DMS153 treated with DMSO at 0.1 percent for 48 hours (cell line): ENCODE measurements around the gene APBA2.

Source experiments
- DNase-seq: peaks from one replicate; lab custom pipeline; 2025; ENCODE audit not compliant: unreplicated experiment; lab: John Stamatoyannopoulos, UW

Gene APBA2

DNA sequence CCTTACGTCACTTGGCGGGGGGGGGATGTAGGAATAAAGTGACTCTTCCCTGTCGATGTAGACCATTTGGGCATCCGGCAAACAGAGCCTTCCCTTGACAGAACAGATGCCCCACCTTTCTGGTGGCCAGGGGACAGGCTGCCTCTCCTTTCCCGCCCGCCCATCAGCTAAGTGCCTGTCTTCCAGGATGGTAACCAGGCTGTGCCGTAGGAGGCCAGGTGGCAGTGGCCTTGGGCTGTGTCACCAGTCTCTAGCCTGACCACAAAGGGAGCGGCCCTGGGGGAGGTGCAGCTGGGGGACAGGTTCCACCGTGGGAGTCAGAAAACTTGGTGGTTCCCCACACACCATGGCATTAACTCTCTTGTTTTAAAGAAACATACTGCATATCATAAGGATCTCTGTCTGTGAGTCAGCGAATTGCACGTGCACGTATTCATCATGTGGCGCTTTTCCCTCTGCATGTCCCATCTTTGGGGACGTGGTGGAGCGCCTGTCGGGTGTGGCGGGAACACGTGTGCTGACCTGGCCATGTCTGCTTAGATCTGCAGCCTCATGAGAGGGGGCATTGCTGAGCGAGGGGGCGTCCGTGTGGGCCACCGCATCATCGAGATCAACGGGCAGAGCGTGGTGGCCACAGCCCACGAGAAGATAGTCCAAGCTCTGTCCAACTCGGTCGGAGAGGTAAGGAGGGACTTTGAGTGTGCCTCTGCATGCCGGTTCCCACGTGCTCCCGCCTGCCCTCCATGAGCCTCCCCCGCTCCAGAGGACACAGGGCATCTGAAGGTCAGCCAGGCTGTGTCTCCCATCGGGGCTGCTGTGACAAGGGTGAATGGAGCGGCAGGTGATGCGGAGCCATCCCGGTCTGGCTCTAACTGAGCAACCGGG, 227.8 kb downstream of the APBA2 start:
- DNase-seq = no peak

DNA sequence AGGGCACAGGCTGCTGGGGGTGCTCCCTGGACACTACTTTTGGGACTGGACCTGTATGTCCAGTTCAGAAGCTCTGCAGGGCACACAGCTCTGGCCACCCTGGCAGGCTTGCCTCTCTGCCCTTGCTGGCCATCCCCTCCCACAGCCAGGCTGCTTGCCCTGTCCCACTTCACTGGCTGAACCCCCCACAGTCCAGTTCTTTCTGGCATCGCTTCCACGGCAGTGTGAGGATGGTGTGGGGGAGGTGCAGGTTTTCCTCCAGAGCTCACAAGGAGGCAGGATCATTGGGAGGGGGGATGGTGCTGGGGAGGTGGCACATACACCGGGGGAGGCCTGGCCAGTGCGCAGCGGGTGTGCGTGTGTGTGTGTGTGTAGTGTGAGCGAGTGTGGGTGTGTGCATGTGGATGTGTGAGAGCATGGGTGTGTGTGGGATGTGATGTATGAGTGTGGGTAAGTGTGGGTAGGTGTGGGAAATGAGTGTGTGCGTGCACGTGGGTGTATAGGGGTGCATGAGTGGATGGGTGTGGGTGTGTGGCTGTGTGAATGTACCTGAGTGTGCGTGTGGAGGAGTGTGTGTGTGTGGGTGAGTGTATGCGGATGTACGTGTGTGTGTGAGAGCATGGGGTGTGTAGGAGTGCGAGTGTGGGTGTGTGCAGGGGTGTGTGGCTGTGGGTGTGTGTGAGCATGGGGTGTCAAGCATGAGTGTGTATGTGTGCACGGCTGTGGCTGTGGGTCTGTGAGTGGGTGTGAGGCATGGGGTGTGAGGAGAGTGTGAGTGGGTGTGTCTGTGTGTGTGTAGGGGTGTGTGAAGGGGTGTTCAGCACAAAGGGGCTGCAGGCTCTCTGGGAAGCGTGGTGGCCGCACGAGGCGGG, 228.7 kb downstream of the APBA2 start:
- DNase-seq = no peak

DNA sequence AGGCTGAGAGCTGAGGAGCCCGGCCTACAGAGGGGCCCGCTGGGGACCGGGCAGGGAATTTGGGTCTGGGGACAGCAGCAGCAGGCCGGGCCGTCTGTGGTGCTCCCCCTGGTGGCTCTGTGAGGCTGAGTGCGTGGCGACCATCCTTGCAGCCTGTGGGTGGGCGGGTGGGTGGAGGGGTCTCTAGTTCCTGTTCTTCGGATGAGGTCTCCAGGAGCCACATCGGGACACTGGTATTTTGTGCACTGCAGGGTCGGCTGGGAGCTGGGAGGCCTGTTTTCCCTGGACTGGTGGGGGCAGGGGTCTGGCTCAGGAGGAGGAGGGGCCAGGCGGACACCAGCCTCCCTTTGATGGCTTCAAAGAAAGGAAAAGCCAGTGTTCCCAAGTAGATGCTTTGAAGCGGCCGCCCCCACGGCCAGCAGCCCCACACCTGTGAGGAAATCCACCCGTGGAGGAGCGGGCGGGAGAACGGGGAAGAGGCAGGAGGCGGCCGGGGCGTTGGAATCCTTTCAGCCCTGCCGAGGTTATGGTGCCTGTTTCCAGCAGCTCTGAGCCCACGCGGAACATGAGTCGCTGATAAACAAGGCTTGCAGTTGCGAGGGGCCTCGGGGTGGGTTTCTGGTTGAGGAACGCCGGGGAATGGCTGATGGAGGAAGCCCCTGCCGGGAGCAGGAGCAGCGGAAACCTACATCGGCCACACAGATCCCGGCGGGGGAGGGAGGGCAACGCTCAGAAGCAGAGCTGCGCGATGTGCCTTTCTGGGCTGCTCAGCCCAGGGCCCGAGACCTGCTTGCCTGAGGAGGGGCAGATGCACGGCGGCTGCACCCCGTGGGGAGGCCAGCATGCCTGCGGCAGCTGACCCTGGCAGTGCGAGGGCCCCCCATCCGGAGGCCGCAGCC, 229.6 kb downstream of the APBA2 start:
- DNase-seq = no peak

DNA sequence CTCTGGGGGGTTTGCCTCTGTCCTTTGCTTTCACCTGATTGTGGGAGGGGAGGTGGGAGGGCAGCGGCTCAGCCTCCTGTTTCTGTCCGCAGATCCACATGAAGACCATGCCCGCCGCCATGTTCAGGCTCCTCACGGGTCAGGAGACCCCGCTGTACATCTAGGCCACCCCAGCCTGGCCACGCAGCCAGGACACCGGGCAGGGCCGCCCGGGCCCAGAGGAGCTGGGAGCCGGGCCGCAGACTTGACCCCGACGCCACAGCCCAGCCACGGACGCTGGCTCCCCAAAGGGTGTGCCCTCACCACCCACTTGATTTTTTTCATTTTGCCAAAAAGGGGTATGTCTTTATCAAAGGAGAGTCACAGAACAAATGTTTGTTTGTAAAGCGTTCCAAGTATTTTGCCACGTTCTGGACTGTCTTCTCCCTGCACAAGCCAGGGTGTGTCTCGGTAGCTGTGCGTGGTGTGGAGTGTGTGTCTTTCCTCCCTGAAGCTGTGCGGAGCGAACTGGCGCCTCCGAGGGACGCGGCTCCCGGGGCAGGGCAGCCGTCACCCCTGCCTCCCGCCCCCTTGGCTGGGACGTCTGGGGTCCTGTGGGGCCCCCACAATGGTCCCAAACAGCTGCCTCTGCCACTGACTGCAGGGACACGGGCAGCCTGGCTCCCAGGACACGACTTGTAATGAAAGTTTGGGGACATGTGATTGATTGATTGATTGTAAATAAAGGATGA, 231.4 kb downstream of the APBA2 start:
- no peak for DNase-seq

DNA sequence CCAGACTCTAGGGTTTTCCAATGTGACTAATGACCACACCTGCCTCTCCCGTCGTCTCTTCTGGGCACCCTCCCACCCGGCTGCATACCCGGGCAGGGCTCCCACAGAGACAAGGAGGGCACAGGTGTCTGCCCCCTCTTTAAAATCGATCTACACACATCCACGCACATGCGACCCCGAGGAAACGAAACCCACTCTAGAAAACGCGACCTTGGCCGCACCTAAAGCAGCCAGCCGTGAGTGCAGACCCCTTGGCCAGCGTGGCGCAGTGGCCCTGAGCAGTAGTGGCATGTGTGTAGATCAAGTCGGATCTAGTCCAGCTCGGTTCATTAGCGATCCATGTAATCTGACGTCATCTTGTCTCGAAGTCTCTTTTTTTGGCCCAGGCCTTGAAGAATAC, 232.0 kb downstream of the APBA2 start:
- no peak for DNase-seq

DNA sequence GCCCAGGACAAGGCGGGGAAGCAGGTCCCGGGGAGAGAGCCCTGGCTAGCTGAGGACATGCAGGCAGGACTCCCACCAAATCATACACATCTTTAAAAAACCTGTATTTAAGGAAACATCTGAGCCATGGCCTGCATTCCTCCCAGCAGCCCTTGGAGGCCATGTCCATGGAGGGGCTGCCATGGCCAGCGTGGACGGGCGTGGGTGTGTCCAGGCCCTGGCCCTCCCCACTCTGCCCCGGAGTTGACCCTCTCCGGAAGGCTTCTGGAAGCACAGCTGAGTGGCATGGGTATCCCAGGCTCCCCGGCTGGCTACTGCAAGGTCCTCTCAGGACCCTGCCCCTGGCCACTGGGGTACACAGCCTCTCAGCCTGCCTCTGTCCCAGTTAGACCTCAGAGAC, 234.1 kb downstream of the APBA2 start:
- DNase-seq = no peak

DNA sequence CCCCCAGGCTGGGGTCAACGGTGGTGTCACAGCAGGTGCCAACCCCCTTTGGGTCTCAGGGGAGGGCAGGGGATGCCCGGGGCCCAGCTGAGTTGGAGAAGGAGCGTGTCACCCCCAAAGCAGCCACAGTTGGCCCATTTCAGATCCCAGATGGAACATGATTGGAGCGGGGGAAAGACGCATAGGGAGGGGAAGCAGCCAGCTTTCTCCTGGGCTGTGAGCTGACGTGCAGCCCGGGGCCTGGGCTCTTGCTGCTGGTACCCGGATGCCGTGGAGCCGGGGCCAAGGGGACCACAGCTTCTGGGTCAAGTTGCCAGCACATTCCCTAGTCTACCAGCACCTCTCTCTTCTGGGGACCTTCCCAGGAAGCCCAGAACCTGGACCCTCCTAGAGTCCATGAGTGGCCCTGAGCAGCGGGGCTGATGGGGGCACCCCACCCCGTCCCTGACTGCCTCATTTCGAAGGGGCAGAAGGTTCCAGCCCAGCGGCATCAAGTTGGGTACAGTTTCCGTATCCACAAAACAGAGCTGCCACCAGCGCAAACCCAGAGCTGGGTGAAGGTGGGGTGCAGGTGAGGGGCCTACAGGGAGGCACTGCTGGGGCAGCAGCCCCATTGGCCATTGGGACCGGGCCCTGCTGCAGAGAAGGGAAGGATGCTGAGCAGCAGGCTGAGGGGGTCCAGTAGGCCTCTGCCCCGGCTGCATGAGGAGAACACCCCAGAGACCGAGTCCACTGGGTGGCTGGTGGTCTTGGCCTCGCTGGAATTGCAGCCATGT, 235.0 kb downstream of the APBA2 start:
- DNase-seq = no peak

DNA sequence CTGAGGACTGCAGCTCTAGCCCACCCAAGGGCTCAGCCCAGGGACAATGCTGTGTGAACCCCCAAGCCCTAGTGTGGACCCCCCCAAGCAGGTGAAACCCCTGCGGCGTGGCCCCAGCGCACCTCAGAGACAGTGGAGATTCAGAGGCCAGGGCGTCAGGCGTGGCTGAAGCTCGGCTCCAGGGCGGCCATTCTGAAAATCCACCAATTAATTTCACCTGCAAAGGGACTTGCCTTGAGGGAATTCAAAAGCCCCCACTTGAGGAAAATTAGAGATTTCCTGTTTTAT, 235.5 kb downstream of the APBA2 start:
- no peak for DNase-seq

DNA sequence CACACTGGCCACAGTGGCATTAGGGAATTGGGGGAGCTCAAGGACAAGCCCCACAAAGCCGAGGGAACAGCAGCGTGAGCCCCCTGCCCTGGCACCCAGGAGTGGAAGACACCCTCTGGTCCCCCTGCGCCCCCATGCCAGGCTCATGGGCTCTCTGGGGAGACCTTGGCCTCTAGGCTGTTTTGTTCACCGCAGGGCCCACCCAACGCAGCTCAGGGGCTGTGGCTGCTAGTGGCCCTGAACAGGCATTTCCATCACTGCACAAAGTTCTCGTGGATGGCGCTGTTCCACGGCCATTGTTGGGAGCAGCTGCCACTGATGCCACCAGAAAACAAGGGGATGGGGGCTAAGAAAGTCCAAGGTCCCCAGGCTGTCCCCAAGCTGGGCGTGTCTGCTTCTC, 236.1 kb downstream of the APBA2 start:
- no peak for DNase-seq

DNA sequence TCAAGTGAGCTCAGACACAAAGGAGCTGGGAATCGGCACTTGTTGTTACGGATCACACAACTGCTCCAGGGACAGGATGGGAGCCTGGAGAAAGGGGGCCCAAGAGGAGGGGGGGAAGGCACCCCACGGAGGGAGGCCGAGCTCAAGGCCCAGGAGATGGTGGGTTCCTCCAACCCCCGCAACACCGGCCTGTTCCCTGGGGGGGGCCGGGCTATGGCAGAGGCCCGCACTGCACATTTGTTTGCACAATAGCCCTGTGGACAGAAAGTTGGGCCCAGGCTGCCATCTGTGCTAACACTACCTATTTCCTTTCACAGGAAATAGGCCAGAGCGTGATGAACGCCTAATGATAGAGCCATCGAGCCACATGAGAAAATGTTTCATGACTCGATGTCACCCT, 236.7 kb downstream of the APBA2 start:
- DNase-seq = no peak

DNA sequence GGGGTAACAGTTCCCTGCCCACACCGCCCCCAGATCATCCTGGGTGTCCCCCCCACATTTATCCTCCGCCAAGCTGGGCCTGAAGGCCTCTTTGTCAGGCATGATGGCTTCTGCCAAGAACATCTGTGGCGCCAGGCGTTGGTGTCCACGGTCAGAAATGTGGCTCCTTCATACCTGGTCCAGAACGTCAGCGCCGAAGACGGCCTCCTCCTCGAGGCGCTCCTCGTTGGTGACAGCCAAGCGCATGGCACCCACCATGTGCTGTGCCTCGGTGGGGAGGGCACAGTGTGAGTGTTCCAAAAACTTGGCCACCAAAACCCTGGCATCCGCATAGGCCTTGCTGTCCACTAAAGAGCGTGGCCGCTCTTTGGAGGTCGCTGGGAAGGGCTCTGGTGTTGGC, 237.4 kb downstream of the APBA2 start:
- DNase-seq = no peak

DNA sequence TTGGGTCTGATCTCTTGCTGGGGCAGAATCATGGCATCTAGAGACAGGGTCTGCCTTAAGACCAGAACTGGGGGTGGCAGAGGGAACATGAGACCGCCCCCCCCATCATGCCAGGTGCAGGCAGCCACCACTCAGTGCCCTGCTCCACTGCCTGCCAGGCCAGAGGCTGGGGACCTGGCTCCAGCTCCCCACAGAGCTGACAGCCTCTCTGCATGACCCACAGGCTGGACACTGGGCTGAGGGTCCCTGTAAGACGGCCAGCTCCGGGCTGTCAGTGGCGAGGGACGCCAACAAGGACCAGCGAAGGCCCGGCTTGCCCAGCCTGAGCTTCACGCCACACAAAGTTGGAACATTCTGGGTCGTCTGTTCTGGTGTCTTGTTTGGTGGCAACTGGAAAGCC, 238.2 kb downstream of the APBA2 start:
- DNase-seq = no peak

DNA sequence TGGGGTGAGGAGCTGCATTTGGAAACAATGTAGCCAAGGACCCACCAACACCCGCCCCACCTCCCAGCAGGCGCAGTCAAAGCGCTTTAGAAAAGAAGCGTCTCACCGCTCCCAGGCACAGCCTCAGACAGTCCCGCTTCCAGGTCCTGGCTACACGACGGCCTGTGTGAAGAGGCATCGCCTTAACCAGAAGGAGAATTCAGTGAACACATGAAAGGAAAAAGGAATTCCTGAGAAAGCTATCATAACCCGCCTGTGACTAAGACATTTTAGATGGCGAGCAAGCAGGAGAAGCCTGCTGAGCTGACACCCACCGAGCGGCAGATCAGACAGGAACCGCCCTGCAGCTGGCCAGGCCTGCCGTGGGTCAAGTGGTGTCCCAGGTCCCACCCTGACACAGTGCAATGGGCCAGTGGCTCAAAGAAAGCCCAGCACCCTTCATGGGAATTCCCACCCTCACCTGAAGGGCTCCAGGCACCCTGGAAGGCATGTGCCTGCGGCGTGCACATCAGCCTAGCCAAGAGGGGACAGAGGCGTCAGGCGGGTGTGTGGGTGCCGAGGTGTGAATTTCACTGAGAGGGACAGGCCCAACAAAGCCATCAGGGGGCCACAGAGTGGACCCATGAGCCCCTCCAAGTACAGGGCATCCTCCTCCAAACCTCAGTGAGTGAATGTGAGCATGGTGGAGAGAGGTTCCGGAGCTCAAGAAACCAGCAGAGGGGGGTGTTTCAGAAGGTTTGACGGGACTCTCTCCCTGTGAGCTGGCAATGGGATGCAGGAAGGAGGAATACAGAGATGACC, 239.0 kb downstream of the APBA2 start:
- no peak for DNase-seq

DNA sequence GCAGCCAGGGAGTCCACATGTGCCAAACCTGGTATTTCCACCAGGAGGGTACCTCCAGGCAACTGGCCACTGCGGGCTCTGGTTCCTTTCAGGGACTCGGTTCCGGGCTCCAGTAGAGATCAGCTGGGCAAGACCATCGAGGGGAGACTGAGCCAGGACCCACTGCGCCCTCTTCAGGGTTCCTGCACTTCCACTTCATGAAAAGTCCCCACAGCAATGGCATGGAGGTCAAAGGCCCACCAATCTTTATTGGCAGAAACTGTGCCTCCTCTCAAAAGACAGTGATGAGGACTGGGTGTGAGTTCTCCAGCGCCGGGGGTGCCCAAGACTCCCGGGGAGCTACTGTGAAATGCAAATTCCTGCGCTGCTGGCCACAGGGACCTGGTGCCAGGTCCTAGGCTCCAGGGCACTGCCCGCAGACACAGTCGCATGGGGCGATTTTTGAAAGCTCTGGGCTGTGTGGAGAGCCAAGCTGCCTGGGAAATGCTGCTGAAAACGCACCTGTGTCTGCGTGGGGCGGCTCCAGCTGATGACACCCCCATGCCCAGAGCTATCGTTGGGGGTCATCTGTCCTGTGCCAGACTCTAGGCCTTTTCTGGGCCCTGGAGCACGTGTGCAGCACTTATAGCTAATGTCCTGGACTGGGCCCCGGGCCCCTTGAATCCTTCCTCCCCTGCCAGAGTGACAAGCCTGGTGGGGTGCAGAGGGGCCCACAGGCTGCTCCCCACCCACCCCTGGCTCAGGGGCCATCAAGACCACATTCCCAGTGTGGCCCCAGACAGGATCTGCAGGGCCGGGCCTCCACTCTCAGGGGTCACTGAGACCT, 239.8 kb downstream of the APBA2 start:
- no peak for DNase-seq

DNA sequence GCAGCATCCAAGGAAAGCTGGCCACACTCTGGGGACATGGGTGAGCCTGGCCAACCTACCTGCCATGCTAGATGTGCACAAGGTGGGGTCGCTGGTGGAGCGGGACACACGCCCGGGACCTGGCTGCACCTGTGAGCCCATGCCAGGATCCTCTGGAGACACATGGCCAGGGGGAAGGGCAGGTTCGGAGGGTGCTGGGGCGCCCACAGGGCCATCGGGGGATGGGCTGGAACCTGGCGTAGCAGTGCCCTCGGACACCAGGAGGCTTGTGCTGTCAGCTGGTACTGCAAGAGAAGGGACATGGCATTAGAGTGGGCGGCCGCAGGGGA, 240.4 kb downstream of the APBA2 start:
- no peak for DNase-seq

DNA sequence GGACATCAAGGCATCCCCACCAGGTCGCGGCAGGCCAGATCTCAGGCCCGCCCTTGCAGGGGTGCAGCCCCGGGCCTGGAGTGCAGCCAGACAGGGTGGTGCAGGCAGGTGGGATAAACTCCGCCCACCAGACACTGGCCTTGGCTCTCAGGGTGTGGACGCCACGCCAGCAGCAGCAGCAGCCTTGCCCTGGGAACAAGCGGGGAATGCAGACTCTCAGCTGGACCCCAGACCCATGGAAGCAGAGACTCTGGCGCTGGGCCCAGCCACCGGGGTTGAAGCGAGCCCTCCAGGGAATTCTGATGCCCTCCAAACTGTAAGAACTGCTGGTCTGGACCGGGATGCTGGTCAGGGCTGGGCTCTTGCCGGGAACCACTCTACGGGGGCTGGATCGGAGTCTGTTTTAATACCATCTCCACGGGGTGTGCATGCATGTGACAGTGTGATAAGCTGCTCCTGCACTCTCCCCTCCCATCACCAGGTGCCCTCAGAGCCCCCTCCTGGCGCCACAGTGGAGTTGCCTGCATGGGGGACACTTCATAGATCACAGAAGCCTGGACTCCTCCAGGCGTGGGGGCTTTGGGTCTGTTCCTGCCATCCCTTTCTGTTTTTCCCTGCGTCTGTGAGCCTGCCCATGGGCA, 241.2 kb downstream of the APBA2 start:
- no peak for DNase-seq

DNA sequence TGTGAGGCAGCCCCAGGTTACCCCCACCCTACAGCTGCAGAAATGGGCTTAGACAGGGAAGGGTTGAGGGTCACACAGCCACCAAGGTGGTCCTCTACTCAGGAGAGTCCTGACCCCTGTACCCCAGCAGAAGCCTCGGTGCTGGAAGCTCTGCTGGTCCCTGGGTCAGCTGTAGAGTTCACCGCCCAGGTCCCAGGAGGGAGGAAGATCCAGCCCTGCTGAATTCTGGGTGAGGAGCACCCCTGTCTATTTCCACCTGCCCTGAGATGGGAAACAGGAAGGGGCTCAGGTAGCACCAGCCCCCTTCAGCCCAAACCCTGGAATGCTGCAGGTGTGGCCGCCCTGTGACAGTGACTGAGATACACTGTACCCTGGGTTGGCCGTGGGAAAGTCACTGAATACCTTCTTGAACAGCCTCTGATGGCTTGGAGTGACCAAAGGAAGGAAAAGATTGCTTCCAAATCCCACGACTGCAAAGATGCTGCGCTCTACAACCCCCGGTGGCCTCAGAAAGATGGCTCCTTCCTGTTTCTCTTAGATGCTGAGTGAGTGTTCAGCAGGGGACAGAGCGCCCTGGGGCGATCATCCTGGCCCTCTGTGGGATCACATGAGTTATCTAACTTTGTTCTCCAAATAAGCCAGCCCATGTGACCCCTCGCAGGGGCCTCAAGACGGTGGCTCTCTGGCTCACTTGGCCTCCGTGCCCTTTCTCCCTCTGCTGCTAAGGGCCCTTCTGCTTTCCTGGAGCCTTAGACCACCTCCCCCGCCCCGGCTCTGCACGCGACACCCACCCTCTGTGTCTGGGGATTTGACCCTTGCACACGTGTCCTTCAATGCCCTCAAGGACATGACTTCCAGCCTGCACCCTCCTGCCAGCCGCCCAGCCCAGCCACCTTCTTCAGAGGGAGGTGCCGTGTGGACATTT, 242.0 kb downstream of the APBA2 start:
- DNase-seq = no peak
